Hematopoietic multipotent progenitor cell treated with erythropoietin and hydrocortisone succinate and interleukin-3 and kit ligand, for 15 days (in vitro differentiated cells): ENCODE results near the gene GNG7.
"Not testable (repeated sequence)": the region's sequence is repeated elsewhere in the genome, so short reads cannot be mapped to it uniquely, and the experiment has no call there.

Experiments used
- DNase-seq: peaks from one replicate; pipeline ENCODE4 v3.0.0-alpha.2; 2015; ENCODE audit warnings: low spot score

The GNG7 gene

DNA sequence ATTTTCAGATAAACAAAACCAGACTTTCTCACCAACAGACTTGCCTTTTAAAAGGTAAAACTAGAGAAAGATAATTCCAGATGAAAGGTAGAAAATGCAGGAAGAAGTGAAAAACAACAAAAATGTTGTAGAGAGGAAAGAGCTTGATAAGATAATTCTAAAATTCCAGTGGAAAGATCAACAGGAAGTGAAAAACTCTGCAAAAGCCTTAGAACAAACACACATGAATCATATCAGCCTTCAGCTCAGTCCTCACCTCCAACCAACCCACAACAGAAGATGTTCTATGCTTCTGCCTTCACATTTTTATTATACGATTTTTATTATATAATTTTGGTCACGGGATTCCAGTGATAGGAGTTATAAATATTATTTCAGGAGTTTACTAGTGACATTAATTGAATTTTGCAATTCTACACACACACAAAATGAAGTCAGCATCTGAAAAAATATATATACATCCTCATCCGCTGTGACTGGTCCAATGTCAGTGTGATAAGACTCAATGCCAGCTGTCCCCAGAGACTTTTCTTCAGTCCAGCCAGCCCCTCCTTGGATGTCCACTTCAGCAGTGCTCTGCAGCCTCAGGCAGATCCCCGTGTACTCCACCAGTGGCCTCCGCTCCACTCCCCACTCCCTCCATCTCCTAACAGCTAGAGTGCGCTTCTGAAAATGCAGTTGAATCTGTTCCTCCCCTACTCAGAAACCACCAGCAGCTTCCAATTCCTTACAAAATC, 168.6 kb downstream of the GNG7 start:
- DNase-seq, result no peak

DNA sequence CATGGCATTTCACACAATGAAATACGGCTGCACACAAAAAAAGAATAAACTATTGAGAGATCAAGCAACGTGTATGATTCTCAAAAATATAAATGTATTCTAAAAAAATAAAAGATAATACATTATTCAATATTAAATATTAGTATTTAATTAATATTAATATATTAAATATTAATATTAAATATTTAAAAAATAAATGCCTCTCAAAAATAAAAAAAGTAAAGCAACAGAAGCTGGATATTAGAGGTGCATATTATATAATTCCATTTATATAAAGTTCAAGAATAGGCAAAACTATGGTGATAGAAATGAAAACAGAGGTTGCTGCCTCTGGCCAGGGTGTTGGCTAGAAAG, 169.4 kb downstream of the GNG7 start:
- no peak for DNase-seq

DNA sequence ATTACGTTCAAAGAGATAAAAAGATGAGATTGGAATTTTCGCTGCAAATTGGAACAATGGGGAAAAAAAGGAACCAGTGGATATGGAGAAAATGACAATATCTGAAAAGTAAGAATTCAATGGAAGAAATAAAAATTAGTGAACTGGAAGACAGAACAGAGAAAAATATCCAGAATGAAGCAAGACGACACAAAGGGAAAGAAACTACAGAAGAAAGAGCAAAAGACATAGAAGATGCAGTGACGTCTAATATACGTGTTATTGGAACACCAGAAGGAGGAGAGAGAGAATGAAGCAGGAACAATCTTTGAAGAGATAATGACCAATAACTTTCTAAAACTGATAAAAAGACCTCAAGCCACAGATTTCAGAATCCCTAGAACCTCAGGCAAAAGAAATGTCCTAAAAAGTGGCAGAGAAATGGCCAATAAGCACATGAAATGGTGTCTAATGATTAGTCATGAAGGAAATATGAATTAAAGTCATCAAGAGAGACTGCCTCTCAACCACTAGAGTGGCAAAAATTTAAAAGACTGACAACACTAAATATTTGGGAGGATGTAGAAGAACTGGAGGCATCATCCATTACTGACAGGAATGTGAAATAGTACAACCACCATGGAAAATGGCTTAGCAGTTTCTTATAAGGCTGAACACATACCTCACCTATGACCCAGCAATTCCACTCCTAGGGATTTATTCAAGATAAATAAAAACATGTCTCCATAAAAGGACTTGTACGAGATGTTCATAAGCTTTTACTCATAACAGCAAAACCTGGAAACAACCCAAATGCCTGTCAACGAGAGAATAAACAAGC, 170.0 kb downstream of the GNG7 start:
- DNase-seq, result no peak

- DNase-seq, result not testable (repeated sequence)
Observed at GRCh38 chr19:2529942-2530341, 172.6 kb downstream of the GNG7 start.

DNA sequence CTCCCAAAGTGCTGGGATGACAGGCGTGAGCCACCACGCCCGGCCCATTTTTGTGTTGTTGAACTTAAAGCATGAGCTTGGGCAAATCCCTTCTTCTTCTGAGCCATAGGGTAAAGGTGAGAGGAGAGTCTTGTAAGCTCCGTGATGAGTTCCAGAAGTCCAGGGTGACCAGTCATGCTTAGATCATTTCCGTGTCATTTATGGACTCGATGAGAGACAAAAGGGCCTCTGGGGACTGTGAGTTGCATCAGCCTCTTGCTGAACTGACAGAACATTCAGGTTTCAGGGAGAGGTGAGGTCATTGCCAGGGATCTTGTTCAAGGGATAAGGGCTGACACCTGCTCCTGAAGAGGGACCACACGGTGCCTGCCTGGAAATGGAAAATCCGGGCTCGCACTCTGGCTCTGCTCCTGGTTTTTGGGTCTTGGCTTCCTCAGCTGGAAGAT, 173.0 kb downstream of the GNG7 start:
- DNase-seq, result no peak

DNA sequence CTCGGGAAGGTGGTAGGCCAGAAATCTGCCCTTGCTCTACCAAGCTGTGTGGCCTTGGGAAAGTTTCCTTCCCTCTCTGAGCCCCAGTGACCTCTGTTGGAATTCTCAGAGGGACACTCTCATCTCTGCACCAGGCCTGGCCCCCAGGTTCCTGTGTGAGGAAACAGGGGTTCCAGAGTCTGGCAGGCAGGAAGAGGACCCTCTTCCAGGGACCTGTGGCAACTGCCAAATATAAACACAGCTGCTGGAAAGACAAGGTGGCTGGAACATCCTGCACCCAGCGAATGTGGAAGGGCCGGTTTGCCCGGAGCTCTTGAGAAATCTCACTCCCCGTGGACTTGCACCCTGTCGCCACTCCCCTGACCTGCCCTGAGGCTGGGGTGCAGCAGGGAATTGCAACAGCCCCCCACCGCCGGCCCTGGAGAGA, 173.8 kb downstream of the GNG7 start:
- DNase-seq, result no peak

GRCh38 chr19:2527686-2528085, 174.8 kb downstream of the GNG7 start:
- no peak for DNase-seq

- no peak for DNase-seq
Observed at GRCh38 chr19:2527171-2527570, 175.3 kb downstream of the GNG7 start.

DNA sequence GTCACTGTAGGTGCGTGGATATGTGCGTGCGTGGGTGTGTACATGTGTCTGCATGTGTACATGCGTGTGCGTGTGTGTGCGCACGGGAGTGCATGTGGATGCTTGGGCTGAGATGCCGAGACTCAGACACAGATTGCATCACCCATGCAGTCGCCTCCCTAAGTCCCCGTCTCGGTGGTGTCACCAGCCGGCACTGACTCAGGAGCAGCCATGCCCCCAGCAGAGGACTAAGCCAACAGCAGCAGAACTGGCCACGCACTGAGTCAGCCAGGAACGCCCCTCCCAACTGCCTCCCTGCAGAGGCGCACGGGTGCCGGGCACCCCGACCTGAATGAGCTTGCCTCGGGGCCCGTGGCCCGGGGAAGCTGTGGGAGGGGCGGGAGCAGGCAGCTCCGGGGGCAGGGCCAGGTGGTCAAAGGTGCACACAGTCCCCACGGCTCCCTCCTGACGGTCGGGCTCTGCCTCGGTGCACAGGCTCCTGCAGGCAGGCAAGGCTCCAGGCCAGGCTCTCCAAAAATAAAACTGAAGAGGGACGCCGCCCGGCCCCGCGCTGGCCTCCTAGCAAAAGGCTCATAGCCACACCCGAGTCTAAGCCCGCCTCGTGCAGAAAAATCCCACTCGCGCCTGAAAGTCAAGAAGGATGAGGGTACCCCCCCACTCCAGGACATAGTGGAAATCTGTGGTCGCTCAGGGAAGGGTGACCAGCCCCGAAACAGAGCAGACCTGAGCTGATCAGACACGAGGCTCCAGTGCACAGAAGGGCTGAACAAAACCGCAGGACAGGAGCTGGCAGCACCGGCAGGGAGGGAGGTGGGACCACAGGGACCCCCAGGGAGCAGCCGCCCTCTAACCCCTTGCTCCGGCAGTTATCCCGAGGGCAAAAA, 177.4 kb downstream of the GNG7 start:
- DNase-seq, result no peak

DNA sequence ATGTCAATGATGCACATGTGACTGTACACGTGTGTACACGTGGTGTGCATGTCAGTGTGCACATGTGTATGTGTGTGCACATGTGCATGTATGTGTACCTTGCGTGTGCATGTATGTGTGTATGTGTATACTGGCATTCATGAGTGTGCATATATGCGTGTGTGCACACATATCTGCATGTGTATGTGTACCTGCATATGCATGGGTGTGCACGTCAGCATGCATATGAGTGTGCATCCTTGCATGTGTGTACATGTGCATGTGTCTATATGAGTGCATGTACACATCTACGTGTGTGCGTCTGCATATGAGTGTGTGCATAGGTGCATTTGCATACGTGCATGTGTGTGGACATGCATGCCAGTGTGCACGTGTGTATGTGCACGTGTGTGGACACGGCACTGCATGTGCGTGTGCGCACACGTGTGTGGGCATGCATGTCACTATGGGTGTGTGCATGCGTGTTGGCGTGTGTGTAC, 178.1 kb downstream of the GNG7 start:
- DNase-seq, result no peak

- no peak for DNase-seq
Observed at GRCh38 chr19:2523630-2524311, 178.7 kb downstream of the GNG7 start.

- DNase-seq, result no peak
Observed at GRCh38 chr19:2519482-2519881, 183.0 kb downstream of the GNG7 start.

GRCh38 chr19:2518856-2519255, 183.6 kb downstream of the GNG7 start:
- DNase-seq, result not testable (repeated sequence)

GRCh38 chr19:2517881-2518601, 184.5 kb downstream of the GNG7 start:
- DNase-seq, result no peak

DNA sequence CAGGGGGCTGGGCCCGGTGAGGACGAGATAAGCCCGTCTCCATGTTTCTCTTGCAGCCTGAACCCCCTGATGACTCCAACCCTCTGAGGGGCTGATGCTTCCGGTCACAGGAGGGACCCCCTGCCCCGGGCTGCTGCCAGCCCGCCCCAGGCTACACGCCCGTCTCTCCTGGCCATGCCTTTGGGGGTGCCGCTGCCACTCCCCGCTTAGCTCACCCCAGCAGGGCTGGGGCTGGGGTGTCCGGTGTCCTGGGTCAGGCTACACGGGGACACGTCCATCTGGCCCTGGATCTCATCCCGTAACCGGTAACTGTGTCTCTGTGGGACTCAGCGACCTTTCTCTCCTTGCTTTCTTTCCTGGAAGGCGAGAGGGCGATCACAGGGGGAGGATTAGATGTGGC, 185.8 kb downstream of the GNG7 start:
- no peak for DNase-seq

- no peak for DNase-seq
Observed at GRCh38 chr19:2514981-2515518, 187.4 kb downstream of the GNG7 start.

DNA sequence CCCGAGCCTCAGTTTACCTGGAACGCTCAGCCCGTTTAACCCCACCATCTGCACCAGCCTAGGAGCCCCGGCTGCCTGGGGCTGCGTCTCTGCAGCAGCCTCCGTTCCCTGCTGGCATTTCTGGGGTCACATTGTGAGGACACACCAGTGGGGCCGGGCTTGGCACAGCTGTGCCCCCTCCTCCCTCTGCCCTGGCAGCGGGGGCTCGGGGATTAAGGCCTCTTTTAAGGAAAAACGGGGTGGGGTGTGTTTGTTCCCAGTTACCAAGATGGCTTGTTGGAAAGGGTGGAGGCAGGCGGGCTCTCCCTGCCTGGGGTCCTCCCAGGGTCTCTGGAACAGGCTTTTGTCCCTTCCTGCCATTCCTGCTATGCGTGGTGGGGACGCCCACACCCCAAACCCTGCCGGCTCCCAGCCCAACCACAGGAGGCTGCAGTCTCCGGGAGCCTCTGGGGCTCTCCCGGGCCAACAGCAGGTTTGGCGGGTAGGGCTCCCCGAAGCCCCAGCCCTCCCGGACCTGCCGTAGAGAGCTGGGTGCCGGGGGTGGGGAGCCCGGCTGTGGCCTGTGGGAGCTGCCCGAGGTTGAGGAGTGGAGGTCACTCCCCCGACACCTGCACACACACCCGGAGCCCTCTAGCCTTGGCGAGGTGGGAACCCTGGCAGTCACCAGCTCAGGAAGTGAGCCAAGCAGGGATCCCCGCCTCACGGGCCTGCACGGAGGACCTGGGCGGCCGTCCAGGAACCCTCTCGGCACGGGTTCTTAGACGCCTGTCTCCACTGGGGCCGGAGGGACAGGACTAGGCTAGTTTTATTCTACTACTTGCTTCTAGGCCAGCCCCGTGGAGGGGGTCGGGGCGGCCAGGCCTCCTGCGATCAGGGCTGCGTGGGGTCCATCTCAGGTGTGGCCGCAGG, 189.7 kb downstream of the GNG7 start:
- DNase-seq, result no peak

GRCh38 chr19:2511991-2512390, 190.5 kb downstream of the GNG7 start:
- no peak for DNase-seq

- no peak for DNase-seq
Observed at GRCh38 chr19:2511570-2511969, 190.9 kb downstream of the GNG7 start.

- no peak for DNase-seq
Observed at GRCh38 chr19:2509096-2509495, 193.4 kb downstream of the GNG7 start.
